HFFc6 (cell line): ENCODE results near the gene TPCN1. TPM values are rescaled to one million over a fixed set of nuclear protein-coding genes. Genes with fewer than 3 reads are reported as not detected.

ENCODE experiments used
- DNase-seq: peaks from one replicate; pipeline ENCODE4 v3.0.0-alpha.2; 2018
- H3K27ac Mint-ChIP-seq: 2 replicates; pipeline ENCODE4 v1.8.0; 2020; ENCODE audit warnings: mild to moderate bottlenecking, mixed read lengths
- H3K27me3 Mint-ChIP-seq: 2 replicates; pipeline ENCODE4 v1.8.0; 2021; ENCODE audit warnings: mild to moderate bottlenecking, moderate library complexity, mixed read lengths; ENCODE audit not compliant: insufficient read depth
- H3K36me3 Mint-ChIP-seq: 2 replicates; pipeline ENCODE4 v1.8.0; 2021; ENCODE audit warnings: low read depth, mixed read lengths
- H3K4me1 Mint-ChIP-seq: 2 replicates; pipeline ENCODE4 v1.8.0; 2020; ENCODE audit warnings: low read depth, mixed read lengths
- H3K4me3 Mint-ChIP-seq: 2 replicates; pipeline ENCODE4 v1.8.0; 2020; ENCODE audit warnings: mild to moderate bottlenecking, moderate library complexity, mixed read lengths
- H3K9me3 Mint-ChIP-seq: 2 replicates; pipeline ENCODE4 v1.8.0; 2020; ENCODE audit warnings: mild to moderate bottlenecking, mixed read lengths
- total RNA-seq, 6 experiments: library from RNA; stranded (reverse); fragmentation: NEBNext Ultra II Directional; extraction: Animal tissue kit (Norgen Biotek cat#: 25700); gene quantifications; 2 replicates in 1 of 6; 3 replicates in 5 of 6; pipeline ENCODE4 v1.2.3, GENCODE V29; 2021
- TF ChIP-seq, protein P1 (sequence below): fragments of 200-600 bp; sonication (generic); IDR thresholded peaks from 2 replicates; pipeline ENCODE4 v1.5.0; 2021; ENCODE audit warnings: antibody characterized with exemption, mild to moderate bottlenecking

TPCN1 gene
- total RNA-seq, 6 experiments from 2014 or later = 19.0 to 33.3 (median 20.6) TPM

DNA sequence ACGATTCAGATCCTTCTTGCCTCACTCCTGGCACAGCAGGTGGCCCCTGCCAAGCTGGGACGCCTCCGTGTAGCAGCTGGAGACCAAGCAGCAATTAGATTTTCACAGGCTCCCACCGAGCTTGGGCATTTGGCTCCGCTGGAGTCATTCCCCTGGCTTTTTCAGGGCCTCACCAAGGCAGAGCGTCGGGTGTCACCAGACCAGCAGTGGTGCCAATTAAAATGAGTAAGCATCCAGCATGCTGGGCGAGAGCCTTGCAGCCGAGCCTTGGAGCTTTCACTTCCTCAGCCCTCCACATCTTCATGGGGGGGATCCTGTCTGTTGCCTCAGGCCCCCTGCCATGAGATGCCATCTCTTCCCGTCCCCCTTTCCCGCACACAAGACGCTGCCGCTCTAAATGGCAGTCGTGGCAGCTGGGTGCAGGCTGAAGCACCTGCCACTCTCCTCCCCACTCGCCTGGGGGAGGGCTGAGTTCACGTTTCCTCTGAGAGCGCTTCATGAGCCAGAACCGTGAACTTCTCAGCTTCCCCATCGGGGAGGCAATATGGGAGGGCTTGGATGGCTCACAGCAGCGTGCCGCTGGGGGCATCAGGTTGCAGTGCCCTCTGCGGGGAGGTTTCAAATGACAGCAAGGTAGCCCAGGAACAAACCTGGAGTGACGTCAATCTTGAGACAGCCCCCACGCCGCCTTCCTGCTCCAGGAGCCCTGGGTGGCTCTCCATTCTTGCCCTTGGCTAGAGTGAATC, 11.7 kb downstream of the TPCN1 start:
- TF ChIP-seq, protein P1, sequence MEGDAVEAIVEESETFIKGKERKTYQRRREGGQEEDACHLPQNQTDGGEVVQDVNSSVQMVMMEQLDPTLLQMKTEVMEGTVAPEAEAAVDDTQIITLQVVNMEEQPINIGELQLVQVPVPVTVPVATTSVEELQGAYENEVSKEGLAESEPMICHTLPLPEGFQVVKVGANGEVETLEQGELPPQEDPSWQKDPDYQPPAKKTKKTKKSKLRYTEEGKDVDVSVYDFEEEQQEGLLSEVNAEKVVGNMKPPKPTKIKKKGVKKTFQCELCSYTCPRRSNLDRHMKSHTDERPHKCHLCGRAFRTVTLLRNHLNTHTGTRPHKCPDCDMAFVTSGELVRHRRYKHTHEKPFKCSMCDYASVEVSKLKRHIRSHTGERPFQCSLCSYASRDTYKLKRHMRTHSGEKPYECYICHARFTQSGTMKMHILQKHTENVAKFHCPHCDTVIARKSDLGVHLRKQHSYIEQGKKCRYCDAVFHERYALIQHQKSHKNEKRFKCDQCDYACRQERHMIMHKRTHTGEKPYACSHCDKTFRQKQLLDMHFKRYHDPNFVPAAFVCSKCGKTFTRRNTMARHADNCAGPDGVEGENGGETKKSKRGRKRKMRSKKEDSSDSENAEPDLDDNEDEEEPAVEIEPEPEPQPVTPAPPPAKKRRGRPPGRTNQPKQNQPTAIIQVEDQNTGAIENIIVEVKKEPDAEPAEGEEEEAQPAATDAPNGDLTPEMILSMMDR = no peak
- Mint-ChIP-seq H3K27me3 (peaks cover 3% of the 10 kb centered on the region), H3K4me1 (peaks cover 25% of the 10 kb centered on the region), H3K36me3 (peaks cover 19% of the 10 kb centered on the region), H3K9me3 (no peaks in the 10 kb centered on the region), H3K27ac (no peak overlapping the region), H3K4me3 (no peak overlapping the region)
- DNase-seq = no peak

DNA sequence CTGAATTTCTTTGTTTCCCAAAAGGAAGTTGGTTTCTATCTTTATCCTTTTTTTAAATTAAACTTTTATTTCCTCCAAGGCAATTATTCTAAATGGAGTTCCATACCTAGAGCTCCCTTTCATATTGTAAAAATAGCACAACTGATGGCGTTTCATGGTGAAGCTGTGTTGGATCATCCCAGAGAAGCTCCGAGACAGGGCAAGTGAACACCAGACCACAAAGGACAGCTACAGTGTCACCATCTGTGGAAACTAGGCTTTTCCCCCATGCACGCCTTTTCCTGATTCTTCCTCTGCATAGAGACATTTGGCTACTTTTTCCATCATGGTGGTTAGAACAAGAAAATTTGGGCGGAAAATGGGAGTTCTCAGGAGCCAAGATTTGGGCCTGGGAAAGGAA, 12.7 kb downstream of the TPCN1 start:
- peaks cover 33% of the 10 kb centered on the region for H3K4me1 Mint-ChIP-seq
- H3K9me3 Mint-ChIP-seq = no peaks in the 10 kb centered on the region
- no peak for DNase-seq
- TF ChIP-seq, protein P1 = no peak
- peaks cover 3% of the 10 kb centered on the region for H3K27me3 Mint-ChIP-seq
- H3K36me3 Mint-ChIP-seq = peaks cover 19% of the 10 kb centered on the region
- H3K4me3 Mint-ChIP-seq = no peak overlapping the region
- no peak overlapping the region for H3K27ac Mint-ChIP-seq

DNA sequence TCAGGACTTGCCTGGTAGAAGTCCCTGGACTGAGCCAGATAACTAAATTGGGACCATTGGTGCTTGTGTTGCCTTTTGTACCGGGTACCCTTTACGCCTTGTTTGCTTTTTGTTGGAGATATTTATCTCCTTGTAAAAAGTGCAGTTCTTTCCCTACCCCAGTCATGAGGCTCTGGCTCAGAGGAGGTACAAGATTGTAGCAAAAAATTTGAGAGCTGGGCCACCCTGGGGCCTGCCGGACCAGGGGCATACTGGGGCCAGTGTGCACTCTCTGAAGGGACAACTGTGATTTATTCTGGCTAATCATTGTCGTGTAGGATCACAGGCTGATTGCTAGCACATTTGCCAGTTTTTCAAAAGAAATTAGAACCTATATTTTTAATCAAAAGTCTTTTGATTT, 13.2 kb downstream of the TPCN1 start:
- no peak overlapping the region for H3K4me3 Mint-ChIP-seq
- H3K9me3 Mint-ChIP-seq = no peaks in the 10 kb centered on the region
- no peak for DNase-seq
- H3K27me3 Mint-ChIP-seq = peaks cover 6% of the 10 kb centered on the region
- TF ChIP-seq, protein P1 = no peak
- peaks cover 38% of the 10 kb centered on the region for H3K4me1 Mint-ChIP-seq
- peaks cover 19% of the 10 kb centered on the region for H3K36me3 Mint-ChIP-seq
- H3K27ac Mint-ChIP-seq = no peak overlapping the region

DNA sequence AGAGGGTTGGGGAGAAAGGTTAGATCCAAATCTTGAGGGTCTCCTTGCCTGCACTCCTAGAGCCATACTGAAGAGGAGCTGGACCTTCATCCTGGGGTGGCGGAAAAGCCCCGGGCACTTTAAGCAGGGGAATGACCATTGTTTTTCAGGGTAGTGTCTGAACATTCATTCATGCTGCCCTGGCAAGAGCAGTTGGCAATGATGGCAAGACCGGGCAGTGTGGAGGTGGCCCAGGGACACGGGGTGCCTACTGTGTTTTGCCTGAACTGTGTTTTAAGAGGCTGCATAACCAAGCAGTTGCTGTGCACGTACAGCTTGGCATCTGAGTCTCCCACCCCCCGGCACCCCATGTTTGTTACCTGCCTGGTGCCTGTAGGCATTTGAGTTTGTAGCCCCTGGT, 14.7 kb downstream of the TPCN1 start:
- Mint-ChIP-seq H3K9me3 (no peaks in the 10 kb centered on the region), H3K4me3 (no peak overlapping the region), H3K36me3 (peaks cover 8% of the 10 kb centered on the region), H3K27me3 (peaks cover 4% of the 10 kb centered on the region; the same call in 1 of the 2 replicates), H3K4me1 (peaks cover 45% of the 10 kb centered on the region), H3K27ac (no peak overlapping the region)
- no peak for DNase-seq
- TF ChIP-seq, protein P1 = no peak

DNA sequence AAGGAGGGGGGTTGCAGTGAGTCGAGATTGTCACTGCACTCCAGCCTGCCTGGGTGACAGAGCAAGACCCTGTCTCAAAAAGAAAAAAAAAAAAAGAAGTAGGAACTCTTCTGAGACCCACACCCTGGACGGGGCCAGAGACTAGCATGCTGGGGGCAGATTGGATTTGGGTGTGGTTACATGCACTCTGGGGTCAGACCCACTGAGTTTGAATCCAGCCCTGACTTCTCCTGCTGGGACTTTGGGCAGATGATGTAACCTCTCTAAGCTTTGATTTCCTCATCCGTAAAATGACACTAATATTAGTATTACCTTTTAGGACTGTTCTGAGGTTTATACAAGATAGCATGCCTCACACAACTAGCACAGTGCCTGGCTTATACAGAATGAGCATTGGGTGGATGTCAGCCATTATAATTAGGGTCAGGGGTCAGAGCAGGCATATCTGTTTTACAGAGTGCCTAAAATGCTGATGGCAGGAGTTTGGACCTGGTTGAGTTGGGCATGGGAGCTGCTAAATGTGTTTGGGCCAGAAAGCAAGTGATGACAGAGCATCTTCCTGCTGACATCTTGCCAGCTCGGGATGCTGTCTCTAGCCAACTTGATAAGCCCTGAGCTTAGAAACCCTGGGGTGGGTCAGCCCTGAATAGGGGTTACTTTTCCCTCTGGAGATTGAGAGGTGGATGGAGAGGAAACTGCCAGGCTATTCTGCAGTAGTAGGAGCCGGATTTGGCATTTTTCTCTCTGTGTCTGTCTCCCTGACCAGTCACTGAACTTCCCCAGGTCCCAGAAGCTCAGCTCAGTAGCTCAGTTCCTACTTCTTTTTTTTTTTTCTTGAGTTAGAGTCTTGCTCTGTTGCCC, 15.5 kb downstream of the TPCN1 start:
- H3K4me1 Mint-ChIP-seq = peaks cover 46% of the 10 kb centered on the region
- TF ChIP-seq, protein P1 = no peak
- H3K4me3 Mint-ChIP-seq = no peak overlapping the region
- no peak for DNase-seq
- peaks cover under 1% of the 10 kb centered on the region; the same call in 1 of the 2 replicates for H3K36me3 Mint-ChIP-seq
- H3K27ac Mint-ChIP-seq = no peak overlapping the region
- no peaks in the 10 kb centered on the region for H3K9me3 Mint-ChIP-seq
- peaks cover 4% of the 10 kb centered on the region; the same call in 1 of the 2 replicates for H3K27me3 Mint-ChIP-seq
